GM10248 (cell line): Measurements from ENCODE around the gene SYT7.

Experiments used
- CTCF ChIA-PET: fragments of 300-600 bp; sonication (Branson Sonifier 250); formaldehyde crosslinking; extraction: SDS; loops from one replicate; lab custom pipeline; 2021; ENCODE audit warnings: antibody characterized with exemption; lab: Yijun Ruan, JAX
- POLR2A ChIA-PET: fragments of 350-650 bp; sonication (Branson Sonifier 250); formaldehyde crosslinking; extraction: SDS; loops from one replicate; lab custom pipeline; 2020; ENCODE audit warnings: antibody characterized with exemption; lab: Yijun Ruan, JAX
- DNase-seq: peaks from one replicate; pipeline ENCODE4 v3.0.0; 2012; ENCODE audit errors: extremely low spot score
- TF ChIP-seq, protein P1 (sequence below): IDR thresholded peaks from 2 replicates; pipeline ENCODE4 v1.5.1; 2012; ENCODE audit warnings: mild to moderate bottlenecking, low read depth; ENCODE audit errors: extremely low read depth, missing control alignments, control extremely low read depth

SYT7 gene

DNA sequence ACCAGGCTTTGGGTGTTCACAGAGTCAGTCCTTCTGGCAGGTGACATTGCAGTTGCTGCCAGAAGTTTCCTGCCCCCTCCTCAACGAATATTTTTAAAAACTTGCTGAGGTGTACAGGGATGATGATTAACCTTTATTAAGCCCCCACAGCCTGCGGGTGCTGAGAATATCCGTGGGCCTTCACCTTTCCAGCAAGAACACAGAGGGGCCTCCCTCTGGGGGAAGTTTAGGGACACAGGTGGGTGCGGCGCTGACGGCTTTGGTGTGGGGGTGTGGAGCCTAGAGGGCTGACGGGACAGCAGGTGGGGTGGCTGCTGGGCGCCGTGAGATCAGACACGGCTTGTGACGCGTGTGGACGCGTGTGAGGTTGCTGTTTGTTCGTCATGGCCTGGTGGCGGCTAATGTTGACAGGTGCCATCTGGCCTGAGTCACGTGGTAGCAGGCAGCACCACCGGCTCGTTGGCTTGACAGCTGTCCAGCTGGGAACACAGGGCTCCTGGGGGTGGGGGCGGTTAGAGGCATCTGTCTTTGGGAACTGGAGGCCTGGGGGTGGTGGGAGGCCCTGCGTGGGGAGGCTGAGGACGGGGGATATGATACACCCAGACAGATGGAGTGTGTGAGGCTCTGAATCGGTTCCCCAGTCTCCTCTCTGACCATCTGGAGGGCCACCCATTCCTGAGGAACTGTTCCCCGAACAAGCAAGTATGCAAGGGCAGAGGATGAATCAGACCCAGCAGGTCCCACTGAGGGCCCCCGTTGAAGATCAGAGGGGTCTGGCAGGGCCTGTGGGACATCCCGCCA lies 84.9 kb downstream of the SYT7 start:
- ChIA-PET CTCF (interaction anchor here (1.0 to 2.2 kb wide), 3 partner anchors 21 to 160 kb away, joined by 3 to 10 read pairs (median 3); no protein-coding TSS in a partner anchor), POLR2A (no interaction called here)
- TF ChIP-seq, protein P1, sequence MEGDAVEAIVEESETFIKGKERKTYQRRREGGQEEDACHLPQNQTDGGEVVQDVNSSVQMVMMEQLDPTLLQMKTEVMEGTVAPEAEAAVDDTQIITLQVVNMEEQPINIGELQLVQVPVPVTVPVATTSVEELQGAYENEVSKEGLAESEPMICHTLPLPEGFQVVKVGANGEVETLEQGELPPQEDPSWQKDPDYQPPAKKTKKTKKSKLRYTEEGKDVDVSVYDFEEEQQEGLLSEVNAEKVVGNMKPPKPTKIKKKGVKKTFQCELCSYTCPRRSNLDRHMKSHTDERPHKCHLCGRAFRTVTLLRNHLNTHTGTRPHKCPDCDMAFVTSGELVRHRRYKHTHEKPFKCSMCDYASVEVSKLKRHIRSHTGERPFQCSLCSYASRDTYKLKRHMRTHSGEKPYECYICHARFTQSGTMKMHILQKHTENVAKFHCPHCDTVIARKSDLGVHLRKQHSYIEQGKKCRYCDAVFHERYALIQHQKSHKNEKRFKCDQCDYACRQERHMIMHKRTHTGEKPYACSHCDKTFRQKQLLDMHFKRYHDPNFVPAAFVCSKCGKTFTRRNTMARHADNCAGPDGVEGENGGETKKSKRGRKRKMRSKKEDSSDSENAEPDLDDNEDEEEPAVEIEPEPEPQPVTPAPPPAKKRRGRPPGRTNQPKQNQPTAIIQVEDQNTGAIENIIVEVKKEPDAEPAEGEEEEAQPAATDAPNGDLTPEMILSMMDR, result no peak
- DNase-seq, result no peak

DNA sequence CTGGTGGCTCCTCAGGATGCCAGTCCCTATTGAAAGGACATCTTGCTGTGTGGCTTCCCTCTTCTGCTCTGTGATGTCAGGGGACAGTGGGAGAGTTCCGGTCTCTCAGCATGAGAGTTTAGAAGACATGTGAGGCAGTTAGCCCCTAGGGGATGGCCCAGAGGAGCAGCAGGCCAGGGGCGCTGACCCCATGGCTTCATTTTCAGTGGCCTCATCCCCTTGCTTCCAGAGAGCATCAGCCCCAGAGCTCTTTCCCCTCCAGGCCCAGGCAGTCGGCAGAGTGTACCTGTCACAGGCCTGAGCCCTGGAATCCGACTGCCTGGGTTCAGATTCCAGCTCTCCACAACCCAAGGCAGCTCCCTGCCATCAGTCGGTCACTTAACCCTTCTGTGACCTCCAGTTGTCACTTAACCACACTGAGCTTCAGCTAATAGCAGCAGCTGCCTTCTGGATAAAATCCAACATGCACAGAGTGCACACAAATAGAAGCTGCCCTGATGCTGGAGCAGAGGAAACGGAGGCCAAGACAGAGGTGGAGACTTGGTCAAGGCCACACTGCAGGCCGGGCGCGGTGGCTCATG lies 86.4 kb downstream of the SYT7 start:
- CTCF ChIA-PET, result interaction anchor here (0.8 to 2.2 kb wide), 7 partner anchors 12 to 158 kb away, joined by 3 to 10 read pairs (median 4); no protein-coding TSS in a partner anchor

DNA sequence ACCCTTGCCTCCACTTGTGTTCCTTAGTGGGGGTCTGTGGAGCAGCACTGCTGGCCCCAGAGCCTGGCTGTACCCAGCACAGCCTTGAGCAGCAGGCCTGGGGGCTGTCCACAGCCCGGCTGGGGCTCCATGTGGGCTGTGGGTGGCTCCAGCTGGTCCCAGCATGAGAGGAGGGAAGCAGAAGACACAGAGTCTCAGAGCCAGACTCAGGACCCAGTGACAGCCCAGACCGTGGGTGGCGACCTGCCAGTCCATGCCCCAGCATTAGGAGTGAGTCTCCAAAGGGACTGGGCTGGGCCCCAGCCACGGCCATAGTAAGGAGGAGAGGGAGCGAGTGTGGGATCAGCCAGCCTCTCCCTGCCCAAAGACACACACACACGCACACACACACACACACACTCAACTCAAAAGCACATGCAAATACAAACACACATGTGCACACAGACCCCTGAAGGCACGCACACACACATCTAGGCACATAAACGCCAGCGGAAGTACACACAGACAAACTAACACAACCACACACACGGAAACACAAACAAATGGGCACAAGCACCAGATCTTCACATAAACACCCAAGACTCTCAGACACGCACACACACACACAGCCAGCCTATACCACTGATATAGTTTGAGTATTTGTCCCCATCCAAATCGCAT lies 89.0 kb downstream of the SYT7 start:
- DNase-seq, result no peak
- CTCF ChIA-PET, result interaction anchor here (1.0 to 1.4 kb wide), 3 partner anchors 15 to 147 kb away, joined by 3 to 4 read pairs (median 4); no protein-coding TSS in a partner anchor
- POLR2A ChIA-PET, result no interaction called here
- TF ChIP-seq, protein P1, result no peak

More for the DNA sequence above, 86.4 kb downstream of the SYT7 start:
- TF ChIP-seq, protein P1, result no peak
- POLR2A ChIA-PET, result no interaction called here
- no peak for DNase-seq

DNA sequence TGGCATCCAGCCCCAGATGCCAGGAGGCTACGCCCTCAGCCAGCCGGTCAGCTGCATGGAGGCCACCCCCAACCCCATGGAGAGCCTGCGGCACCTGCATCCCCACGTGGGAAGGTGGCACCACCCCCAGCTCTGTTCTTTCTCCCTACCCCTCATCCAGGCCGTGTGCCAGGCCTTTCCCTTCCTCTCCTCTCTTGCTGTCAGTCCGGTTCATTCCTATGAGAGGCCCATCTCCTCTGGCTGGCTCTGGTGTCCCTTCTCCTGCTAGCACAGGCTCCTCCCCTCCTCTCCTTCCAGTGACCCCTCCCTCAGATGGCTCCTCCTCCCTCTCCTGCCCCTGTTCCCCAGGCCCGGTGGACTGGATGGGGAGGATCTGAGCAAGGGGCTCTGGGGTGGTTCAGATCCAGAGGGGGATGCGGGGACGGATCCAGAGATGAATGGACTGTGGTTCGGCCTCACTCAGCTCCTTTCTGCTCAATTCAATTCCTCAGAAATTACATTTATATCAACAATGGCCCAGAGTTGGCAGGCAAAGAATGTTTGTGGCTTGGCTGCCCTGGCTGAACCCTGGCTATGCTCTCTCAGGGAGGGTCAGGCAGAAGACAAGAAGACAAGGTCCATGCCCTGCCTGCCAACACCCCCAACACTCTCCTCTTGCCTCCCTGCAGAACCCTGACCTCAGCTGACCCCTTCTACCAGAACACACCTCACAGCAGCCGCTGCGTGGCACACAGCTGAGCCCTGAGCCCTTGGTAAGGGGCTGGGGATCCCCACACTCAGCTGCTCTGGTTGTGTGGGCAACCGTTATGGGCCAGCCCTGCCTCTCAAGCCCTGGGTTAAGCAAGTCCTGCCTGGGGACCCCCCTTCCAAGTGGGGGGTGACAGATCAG lies 90.8 kb downstream of the SYT7 start:
- ChIA-PET CTCF (interaction anchor here (0.6 to 1.6 kb wide), 4 partner anchors 11 to 122 kb away, joined by 3 to 6 read pairs (median 4); no protein-coding TSS in a partner anchor), POLR2A (no interaction called here)
- no peak for DNase-seq
- TF ChIP-seq, protein P1, result no peak

DNA sequence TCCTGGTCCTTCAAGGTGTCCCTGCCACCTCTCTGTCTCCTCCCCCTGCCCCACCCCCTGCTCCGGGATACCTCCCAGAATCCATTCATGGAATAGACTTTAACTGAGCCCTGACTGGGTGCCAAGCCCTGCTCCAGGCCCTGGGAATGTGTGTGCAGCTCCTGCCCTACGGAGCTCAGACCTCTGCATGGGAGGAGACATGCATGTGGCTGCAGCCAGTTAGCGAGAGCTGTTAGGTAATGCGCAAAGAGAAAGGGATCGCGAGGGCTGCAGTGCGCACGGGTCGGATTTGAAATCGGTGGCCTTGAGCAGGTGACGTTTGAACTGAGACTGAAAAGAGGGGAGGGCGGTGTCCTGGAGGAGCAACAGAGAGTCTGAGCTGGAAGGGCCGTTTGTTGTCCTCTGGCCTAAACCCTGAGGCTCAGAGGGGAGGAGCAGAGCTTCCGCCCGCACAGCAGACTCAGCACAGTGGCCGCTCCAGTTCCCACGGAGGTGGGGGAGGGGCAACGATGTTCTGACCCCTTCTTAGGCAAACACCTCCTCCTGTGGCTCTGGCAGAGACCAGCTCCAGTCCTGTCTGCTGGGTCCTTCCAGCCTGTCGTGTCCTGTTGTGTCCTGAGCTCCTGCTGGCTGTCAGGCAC lies 92.1 kb downstream of the SYT7 start:
- TF ChIP-seq, protein P1, result no peak
- ChIA-PET POLR2A (no interaction called here), CTCF (interaction anchor here (1.4 to 1.6 kb wide), 2 partner anchors 12 to 28 kb away, joined by 6 to 8 read pairs; no protein-coding TSS in a partner anchor)
- no peak for DNase-seq
